Esophagus squamous epithelium (tissue), 4 donors: ENCODE results near the gene SLC27A6.
"Not testable (repeated sequence)": the region's sequence is repeated elsewhere in the genome, so short reads cannot be mapped to it uniquely, and the experiment has no call there.

Experiments used
- CTCF ChIP-seq, 6 experiments: fragments of 450-650 bp in 4 of 6; fragments of 200-600 bp in 2 of 6; sonication (generic) in 2 of 6; IDR thresholded peaks; one replicate each; pipeline ENCODE4 v1.5.1; 2016 to 2019; ENCODE audit warnings: antibody characterized with exemption in 6 of 6, mild to moderate bottlenecking in 4 of 6, moderate library complexity in 4 of 6
- POLR2A ChIP-seq, 4 donors: fragments of 450-650 bp; IDR thresholded peaks; one replicate each; pipeline ENCODE4 v1.6.1; 2017; ENCODE audit warnings: antibody characterized with exemption in 4 of 4, mild to moderate bottlenecking in 4 of 4, moderate library complexity in 3 of 4

GRCh38 chr5:128932232-128932631 lies 33.1 kb upstream of the SLC27A6 start:
- not testable (repeated sequence) for TF ChIP-seq POLR2A, CTCF (IDR thresholded peaks at IDR 0.05)
